GM12873 (cell line): ENCODE data around the gene PSMD3.

Experiments used
- CTCF ChIP-seq: IDR thresholded peaks from 2 replicates; pipeline ENCODE4 v1.5.1; 2012; ENCODE audit warnings: low read depth, mild to moderate bottlenecking, moderate library complexity, low read length, control low read depth; ENCODE audit not compliant: insufficient read depth; ENCODE audit errors: missing control alignments

Gene PSMD3

GRCh38 chr17:39981766-39982375 is 1.3 kb downstream of the PSMD3 start:
- no peak for TF ChIP-seq CTCF

- no peak for TF ChIP-seq CTCF
Measured at GRCh38 chr17:39988206-39988810, 7.7 kb downstream of the PSMD3 start.

GRCh38 chr17:39994448-39994847 is 13.8 kb downstream of the PSMD3 start:
- TF ChIP-seq CTCF, result no peak

DNA sequence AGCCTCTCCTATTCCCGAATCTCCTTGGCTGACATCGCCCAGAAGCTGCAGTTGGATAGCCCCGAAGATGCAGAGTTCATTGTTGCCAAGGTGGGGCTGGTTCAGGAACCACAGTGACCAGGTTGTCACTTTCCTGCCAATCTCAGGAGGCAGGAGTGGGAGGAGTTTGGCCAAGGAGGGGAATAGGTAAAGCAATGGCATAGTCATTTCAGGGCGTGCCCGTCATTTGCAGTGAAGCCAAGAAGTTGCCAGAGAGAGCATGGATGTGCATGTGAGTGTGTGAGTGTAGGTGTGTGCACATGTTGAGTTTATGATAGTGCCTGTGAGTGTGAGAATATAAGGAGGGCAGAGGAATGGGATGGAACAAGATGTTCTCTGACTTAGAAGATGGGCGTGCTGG is 14.8 kb downstream of the PSMD3 start:
- no peak for TF ChIP-seq CTCF

GRCh38 chr17:39996162-39996561 is 15.6 kb downstream of the PSMD3 start:
- TF ChIP-seq CTCF, result no peak

DNA sequence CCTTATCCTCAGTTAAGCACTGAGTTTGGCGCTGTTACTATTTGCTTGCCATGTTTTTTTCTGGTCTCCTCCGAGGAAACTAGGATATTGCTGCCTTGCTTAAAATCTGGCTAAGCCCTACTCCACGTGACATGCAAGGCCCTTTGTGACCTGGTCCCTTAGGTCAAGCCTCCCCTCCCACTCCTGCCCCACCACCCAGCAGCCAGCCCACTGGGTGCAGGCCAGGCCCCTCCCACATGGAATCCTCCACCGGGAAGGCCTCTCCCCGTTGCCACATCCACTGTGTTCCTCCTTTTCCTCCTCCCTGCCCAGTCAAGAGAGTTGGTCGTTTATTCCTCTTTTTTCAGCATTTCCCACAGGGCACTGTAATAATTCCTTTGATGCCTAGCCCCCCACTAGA is 16.2 kb downstream of the PSMD3 start:
- TF ChIP-seq CTCF, result no peak

DNA sequence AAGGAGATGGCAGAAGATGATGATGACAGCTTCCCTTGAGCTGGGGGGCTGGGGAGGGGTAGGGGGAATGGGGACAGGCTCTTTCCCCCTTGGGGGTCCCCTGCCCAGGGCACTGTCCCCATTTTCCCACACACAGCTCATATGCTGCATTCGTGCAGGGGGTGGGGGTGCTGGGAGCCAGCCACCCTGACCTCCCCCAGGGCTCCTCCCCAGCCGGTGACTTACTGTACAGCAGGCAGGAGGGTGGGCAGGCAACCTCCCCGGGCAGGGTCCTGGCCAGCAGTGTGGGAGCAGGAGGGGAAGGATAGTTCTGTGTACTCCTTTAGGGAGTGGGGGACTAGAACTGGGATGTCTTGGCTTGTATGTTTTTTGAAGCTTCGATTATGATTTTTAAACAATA is 16.9 kb downstream of the PSMD3 start:
- TF ChIP-seq CTCF, result no peak
